ENCODE results near the gene TAGLN. TPM values are rescaled to one million over a fixed set of nuclear protein-coding genes. Genes with fewer than 3 reads are reported as not detected.

TAGLN gene
- total and polyA plus RNA-seq, 2 of the 8 experiments (the other 6 are each of a cell fraction or from before 2014, with no cell fraction given), result 140 to 300 TPM

GRCh38 chr11:117183724-117184349 lies 15.3 kb upstream of the TAGLN start (continued):
- TF ChIP-seq JUND (IDR thresholded peaks at IDR 0.05; ENCODE audit: low read length), result no peak
